Choroid plexus epithelial cell (primary cell): ENCODE measurements around the gene FABP3.

Experiments
- DNase-seq: peaks from one replicate; pipeline ENCODE4 v3.0.0-alpha.2; 2010; ENCODE audit warnings: low read depth
- H3K4me3 ChIP-seq: 2 replicates; pipeline ENCODE4 v1.5.1; 2011; ENCODE audit warnings: low read depth, mild to moderate bottlenecking, control low read depth, low read length, moderate library complexity
- TF ChIP-seq, protein P1 (sequence below): conservative IDR thresholded peaks from 2 replicates; pipeline ENCODE4 v1.5.1; 2011; ENCODE audit warnings: low read depth, mild to moderate bottlenecking, control low read depth, inconsistent platforms, low read length, moderate library complexity

FABP3 gene

DNA sequence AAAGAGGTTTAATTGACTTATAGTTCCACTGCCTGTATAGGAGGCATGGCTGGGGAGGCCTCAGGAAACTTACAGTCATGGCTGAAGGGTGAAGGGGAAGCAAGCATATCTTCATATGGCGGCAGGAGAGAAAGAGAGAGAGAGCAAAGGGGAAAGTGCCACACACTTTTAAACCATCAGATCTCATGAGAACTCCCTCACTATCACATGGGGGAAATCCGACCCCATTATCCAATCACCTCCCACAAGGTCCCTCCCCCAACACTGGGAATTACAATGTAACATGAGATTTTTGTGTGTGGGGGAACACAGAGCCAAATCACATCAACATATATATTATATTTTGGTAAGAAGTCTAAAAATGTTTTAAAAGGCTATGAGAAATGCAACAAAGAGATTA, 27.2 kb downstream of the FABP3 start:
- DNase-seq: no peak
- TF ChIP-seq, protein P1, sequence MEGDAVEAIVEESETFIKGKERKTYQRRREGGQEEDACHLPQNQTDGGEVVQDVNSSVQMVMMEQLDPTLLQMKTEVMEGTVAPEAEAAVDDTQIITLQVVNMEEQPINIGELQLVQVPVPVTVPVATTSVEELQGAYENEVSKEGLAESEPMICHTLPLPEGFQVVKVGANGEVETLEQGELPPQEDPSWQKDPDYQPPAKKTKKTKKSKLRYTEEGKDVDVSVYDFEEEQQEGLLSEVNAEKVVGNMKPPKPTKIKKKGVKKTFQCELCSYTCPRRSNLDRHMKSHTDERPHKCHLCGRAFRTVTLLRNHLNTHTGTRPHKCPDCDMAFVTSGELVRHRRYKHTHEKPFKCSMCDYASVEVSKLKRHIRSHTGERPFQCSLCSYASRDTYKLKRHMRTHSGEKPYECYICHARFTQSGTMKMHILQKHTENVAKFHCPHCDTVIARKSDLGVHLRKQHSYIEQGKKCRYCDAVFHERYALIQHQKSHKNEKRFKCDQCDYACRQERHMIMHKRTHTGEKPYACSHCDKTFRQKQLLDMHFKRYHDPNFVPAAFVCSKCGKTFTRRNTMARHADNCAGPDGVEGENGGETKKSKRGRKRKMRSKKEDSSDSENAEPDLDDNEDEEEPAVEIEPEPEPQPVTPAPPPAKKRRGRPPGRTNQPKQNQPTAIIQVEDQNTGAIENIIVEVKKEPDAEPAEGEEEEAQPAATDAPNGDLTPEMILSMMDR: no peak
- no peak overlapping the region for H3K4me3 ChIP-seq

DNA sequence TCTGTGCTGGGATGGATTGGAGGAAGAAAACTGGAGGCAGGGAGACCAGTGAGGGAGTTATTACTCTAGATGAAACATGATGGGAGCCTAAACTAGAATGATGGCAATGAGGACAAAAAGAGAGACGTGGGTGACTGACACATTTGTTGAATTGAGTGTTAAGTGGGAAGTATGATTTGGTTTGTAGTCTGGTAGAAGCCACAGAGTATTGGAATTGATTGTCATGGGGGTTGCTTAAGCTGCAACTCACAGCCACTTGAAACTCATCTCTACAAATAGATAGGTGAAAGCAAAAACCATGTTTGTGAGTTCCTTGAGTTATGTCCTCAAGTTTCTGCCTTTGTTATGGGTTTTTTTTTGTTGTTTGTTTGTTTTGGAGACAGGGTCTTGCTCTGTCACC, 28.4 kb downstream of the FABP3 start:
- DNase-seq: no peak
- TF ChIP-seq, protein P1: no peak
- no peak overlapping the region for H3K4me3 ChIP-seq

DNA sequence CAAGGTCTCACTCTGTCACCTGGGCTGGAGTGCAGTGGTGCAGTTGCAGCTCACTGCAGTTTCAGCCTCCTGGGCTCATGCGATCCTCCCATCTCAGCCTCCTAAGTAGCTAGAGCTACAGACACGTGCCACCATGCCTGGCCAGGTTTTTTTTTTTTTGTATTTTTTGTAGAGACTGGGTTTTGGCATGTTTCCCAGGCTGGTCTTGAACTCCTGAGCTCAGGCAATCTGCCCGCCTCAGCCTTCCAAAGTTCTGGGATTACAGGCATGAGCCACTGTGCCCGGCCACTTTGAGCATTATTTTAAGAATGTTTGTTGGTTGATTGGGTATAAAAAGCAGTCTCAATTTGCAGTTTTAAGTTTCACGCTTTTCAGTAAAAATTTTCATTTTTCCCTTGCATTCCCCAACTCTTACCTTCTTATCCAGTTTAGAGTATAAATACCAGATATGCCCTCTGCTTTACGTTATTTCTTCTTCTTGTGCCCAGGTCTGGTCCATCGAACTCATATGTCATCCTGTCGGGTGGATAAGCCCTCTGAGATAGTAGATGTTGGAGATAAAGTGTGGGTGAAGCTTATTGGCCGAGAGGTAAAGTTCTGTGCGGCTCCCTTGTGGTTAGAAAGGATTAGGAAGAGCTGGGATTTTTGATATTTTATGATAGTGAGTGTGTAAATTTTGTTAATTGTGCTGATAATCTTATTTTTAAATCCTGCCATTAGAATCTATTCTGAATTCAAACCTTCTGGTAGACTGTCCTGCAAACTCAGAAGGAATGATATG, 36.0 kb downstream of the FABP3 start:
- DNase-seq: no peak
- no peak overlapping the region for H3K4me3 ChIP-seq
- TF ChIP-seq, protein P1: no peak

DNA sequence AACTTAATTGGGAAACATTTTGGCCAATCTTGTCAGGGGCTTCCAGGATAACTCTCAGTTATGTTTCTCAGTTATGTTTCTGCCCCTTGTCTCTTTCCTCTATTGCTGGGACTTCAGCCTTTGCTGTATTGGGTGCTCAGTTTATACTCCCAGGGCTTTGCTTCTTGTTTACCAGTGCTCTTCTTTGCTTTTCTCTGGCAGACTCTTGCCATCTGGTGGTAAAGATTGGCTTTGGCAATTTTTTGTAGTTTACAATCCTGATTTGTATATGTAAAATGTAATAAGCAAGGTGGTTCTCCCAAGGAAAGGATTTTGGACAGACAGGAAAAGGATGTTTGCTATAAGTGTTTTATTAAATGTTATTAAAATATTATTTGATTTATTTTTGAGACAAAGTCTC, 37.9 kb downstream of the FABP3 start:
- TF ChIP-seq, protein P1: peak; percentile 68
- H3K4me3 ChIP-seq: no peak overlapping the region
- DNase-seq: peak; percentile 67

DNA sequence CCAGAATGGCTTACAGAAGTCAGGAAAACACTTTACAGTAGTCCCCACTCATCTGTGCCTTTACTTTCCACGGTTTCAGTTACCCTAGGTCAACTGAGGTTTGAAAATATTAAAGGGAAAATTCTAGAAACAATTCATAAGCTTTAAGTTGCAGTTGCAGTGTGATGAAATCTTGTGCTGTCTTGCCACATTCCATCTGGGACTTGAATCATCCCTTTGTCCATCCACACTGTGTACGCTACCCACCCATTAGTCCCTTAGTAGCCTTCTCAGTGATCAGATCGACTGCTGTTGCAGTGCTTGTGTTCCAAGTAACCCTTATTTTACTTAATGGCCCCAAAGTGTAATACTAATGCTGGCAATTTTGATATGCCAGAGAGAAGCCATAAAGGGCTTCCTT, 45.5 kb downstream of the FABP3 start:
- no peak overlapping the region for H3K4me3 ChIP-seq
- peak; percentile 38 for DNase-seq
- TF ChIP-seq, protein P1: no peak

DNA sequence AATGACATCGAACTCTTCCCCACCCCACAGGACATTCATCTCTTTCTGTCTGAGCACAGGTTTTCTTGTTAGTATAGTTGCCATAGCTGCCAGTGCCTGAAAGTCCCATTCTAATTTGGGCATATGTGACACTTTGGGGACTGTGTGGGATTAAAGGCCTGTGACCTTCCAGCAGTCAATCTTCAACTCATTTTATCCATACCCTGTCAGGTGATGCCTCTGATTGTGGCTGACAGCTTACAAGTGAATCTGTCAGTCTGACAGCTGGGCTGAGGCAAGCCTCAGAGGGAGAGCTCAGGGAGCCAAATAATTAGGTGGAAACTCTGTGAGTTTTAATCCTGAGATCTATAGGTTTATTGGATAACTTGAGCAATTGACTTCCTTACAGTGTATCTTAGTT, 46.4 kb downstream of the FABP3 start:
- DNase-seq: no peak
- TF ChIP-seq, protein P1: no peak

DNA sequence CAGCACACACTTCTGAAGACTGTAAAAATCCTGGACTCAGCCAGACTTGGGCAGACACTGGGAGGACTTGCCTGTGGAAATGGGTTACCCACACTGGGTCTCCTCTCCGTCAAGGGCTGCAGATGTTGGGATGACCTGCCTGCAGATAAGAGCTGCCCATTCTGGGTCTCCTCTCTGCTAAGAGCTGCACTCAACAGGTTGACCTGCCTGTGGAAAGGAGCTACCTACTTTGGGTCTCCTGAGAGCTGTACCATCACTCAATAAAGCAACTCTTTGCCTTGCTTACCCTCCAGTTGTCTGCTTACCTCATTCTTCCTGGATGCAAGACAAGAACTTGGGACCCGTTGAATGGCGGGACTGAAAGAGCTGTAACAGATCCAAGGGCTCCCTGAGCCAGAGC, 47.9 kb downstream of the FABP3 start:
- TF ChIP-seq, protein P1: no peak
- H3K4me3 ChIP-seq: no peak overlapping the region
- no peak for DNase-seq

More for the DNA sequence above, 46.4 kb downstream of the FABP3 start:
- no peak overlapping the region for H3K4me3 ChIP-seq
